Frontal cortex (tissue), 4 donors: ENCODE data around the gene PIAS4. TPM values are rescaled to one million over a fixed set of nuclear protein-coding genes. Genes with fewer than 3 reads are reported as not detected.
A peak's percentile ranks its signal among the peaks of the same experiment; 100 is the strongest.
"Not testable (repeated sequence)": the region's sequence is repeated elsewhere in the genome, so short reads cannot be mapped to it uniquely, and the experiment has no call there.

Experiments
- DNase-seq, 2 donors: peaks; one replicate each; pipeline ENCODE4 v3.0.0; 2012; ENCODE audit warnings: low spot score in 2 of 2
- FAIRE-seq: peaks from 2 replicates; lab custom pipeline; 2012; peaks lifted over from hg19 to GRCh38; lab: Jason Lieb, UNC
- total RNA-seq: library from RNA; depleted of rRNA; stranded (reverse); fragments of >200 nt; gene quantifications from one replicate; pipeline ENCODE4 v1.2.3, GENCODE V29; 2014
- donor health status: control.
- donor health status: control.
- donor health status: control.

PIAS4 gene, protein sequence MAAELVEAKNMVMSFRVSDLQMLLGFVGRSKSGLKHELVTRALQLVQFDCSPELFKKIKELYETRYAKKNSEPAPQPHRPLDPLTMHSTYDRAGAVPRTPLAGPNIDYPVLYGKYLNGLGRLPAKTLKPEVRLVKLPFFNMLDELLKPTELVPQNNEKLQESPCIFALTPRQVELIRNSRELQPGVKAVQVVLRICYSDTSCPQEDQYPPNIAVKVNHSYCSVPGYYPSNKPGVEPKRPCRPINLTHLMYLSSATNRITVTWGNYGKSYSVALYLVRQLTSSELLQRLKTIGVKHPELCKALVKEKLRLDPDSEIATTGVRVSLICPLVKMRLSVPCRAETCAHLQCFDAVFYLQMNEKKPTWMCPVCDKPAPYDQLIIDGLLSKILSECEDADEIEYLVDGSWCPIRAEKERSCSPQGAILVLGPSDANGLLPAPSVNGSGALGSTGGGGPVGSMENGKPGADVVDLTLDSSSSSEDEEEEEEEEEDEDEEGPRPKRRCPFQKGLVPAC
- total RNA-seq, result 22.0 TPM

DNA sequence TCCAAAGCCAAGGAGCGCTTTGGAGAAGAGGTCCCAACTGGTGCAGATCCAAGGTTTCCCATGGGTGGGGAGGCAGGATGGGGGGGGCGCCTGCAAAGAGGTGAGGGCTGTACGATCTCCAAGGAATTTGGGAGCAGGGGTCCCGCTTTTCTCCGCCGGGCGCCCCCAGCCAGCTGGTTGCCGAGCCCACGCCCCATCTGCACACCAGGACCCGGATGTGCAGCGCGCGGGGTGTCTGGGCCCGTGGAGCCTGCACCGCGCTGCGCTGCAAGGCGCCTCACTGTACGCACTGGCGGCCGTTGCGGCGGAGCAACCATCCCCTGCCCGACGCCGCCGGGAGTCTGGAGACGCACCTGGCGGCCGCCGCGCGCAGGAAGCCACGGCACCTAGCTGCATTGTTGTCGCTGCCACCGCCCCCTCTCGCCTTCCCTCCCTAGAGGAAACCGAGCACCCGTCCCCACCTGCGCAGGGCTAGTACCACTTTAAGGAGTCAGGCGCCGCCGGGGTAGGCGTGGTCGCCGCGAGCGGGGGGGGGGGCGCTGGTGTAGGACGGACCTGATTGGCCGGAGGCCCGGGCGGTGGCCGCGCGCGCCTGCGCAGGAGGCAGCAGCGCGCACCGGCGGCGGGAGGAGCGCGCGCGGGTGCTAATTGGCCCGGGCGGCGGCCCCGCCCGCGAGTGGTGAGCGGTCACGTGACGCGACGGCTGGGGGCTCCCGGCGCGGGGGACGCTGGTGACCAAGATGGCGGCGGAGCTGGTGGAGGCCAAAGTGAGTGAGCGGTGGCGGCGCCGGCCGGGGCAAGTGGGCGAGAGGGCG lies at the start of gene PIAS4:
TSS of gene PIAS4 (plus strand) at position 716 of the 815 bp plus-strand sequence. CDS start at position 741, 25 bp downstream.
- no peak for FAIRE-seq

DNA sequence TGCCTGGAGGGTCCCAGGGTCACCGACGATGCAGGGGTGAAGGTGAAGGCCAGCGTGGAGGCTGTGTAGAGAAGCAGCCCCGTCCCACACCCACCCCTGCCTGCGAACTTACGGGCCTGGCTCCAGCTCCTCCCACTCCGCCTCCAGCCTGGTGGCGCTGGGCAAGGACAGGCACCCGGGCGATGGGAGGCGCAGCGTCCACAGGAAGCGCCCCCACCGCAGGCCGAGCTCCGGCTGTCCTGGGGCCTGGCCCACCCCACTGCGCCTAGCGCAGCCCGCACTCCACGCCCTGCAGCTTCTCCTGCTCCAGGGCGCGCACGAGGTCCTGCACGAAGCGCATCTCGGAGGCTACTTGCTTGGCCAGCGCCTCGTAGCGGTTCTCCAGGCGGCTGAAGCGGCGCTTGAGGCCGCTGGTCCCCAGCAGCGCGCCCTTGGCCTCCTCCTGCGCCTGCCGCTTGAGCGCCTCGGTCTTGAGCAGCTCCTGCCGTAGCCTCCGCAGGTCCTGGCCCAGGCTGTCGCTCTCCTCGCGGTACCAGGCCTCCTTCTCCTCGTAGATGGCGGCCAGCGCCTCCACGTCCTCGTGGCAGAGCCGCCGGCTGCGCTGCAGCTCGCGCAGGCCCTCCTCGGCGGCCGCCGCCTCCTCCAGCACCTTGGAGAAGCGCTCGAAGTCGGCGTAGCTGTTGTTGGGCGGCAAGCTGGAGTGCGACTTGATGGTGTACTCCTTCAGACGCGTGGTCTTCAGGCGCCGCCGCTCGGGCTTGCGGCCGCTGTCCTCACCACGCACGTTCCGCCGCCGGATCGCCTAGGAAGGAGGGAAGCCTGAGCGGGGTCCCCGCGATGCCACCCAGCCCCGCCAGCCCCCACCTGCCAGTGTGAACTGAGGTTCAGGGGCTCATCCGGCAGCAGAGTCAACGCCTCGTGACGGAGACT lies 48.4 kb upstream of the PIAS4 start:
- no peak for FAIRE-seq
- DNase-seq, result no peak

More for the DNA sequence above, at the start of gene PIAS4:
- DNase-seq, result peak; percentile 99

DNA sequence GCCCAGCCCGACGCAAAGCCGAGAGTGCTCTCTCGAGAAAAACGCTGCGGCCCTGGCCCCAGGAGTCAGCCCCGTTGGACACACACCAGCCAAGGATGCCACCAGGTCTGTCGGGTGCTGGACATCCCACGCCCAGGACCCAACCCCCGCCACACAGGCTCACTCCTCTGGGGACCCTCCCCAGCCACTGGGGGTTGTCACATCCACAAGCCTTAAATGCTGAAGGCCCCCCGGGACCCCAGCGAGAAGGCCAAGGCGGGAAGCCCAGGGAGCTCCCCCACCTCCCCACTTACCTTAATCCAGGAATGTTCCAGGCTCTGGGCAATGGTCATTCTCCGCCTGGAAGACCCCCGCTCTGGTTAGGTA lies 47.8 kb upstream of the PIAS4 start:
- no peak for FAIRE-seq
- no peak for DNase-seq

DNA sequence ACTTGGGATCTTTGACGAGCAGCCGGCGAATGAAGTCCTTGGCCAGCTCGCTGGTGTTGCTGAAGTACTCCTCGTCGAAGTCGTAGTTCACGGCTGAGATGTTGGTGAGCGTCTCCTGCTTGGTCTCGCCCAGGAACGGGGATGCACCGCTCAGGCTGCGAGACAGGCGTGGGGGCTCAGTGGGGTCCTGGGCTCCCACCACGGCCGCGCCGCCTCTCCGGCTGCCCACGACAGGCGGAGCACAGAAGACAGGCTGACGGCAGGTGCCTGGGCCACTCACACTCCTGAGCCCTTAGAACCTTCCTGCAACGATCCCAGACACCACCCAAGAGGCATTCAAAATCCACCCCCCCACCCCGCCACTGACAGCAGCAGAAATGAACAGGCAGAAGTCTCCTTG lies 46.5 kb upstream of the PIAS4 start:
- no peak for DNase-seq
- FAIRE-seq, result no peak

DNA sequence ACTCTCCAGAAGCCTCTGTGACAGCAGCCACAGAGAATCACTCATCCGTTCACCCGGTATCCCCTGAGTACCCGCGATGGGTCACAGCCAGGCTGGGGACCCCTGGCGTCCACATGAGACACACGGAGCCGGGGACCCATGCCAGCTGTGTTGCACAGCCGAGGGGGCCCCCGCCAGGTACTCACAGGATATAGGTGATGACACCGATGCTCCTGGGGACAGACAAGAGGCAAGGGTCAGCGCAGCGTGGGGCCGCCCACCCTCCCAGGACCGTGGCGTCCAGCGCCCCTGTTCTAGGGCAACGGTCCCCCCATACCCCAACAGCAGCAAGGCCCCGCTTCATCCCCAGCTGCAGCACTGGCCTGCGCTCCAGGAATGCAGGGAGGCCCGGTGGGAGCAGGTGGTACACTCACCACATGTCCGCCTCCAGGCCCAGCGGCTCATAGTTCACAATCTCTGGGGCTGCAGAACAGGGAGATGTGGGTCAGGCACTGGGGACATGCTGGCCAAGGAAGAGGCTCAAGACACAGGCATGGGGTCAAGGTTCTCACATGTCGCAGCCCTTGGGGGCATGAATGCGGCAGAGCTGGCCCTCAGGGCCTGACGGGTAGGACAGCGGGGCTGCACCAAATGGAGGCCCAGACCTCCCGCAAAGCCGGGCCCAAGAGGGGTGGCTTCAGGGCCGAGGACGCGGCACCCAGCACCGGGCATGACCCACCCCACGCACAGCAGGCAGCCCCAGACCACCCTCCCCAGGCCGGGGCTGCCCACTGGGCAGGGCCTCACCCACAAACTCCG lies 43.9 kb upstream of the PIAS4 start:
- DNase-seq, result no peak
- no peak for FAIRE-seq

DNA sequence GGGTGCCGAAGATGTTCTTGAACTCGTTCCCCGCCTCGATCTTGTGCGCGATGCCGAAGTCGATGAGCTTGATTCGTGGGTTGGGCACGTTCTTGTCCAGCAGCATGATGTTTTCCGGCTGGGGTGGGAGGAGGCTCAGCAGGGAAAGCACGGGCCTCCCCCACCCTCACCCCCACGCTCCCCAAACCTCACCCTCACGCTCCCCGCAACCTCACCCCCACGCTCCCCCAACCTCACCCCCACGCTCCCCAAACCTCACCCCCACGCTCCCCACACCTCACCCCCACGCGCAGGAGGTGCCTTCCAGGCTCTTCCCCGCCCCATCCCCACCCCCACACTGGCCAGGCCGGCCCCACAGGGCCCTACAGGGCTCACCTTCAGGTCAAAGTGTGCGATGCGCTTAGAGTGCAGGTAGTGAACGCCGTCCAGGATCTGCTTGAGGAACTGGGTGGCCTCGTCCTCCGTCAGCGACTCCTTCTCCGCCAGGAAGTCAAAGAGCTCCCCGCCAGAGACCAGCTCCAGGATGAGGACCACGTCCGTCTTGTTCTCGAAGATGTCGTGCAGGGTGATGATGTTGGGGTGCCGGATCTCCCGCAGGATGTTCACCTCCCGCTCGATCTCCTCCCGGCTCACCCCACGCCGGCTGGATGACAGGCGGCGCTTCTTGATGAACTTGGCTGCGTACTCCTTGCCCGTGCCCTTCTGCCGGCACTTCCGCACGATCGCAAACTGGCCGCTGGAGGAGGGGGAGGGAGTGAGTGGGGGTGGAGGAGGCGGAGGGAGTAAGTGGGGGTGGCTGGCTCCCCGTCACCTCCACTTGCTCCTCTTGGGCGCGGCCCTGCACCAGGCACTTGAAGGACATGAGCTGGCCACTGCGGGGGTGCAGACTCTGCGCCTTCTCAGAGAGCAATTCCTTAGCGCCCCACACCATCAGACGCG lies 43.0 kb upstream of the PIAS4 start:
- DNase-seq (no peak), FAIRE-seq (no peak)

DNA sequence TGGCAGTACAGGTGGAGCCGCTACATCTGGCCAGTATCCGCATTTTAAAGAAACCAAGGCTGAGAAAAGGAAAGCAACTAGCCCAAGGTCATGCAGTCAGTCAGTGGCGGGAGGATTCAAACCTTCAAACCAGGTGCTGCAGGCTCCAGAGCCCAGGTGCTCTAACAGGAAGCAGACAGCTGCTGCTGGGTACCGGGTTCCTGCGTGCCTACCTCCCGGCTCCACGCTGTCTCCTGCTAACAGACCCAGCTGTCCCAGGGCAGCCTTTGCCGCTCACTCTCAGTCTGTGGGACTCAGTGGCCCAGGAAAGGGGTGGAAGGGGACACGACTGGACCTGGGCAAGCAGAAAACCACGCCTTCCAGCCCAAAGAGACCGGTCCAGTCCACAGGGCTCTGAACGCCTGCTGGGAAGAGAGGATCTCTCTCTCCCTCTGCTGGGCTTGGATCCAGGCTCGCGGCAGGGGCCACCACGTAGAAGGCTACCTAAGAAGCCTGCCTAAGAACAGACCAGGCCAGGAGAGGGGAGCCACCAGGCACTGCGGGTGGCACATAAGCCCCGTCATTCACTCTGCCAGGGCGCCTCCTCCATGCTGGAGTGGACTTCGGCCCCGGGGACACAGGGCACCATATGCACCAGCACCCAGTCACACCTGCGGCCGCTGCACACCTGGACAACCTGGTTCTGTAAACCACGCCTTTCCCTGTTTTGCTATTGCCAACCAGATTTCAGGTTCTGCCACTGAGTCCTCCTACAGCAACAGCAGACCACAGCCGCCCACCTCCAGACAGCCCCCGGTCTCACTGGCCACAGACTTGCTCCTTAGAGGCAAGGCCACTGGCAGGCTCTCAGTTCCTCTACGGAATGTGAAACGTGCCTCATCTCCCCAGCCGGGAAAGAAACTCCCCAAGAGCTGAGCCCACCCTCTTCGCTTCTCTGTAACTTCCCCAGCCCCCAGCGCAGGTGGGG lies 41.2 kb upstream of the PIAS4 start:
- FAIRE-seq (no peak), DNase-seq (no peak)

DNA sequence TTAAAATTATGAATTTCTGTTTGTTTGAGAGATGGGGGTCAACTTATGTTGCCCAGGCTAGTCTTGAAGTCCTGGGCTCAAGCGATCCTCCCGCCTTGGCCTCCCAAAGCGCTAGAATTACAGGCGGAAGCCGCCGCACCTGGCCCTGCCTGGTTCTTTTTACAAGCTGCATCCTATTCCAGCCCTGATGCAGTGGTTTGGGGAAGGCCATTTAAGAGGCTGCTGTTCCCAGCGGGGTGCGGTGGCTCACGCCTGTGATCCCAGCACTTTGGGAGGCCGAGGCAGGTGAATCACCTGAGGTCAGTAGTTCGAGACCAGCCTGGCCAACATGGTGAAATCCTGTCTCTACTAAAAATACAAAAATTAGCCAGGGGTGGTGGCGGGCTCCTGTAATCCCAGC lies 39.6 kb upstream of the PIAS4 start:
- DNase-seq, FAIRE-seq: not testable (repeated sequence)

DNA sequence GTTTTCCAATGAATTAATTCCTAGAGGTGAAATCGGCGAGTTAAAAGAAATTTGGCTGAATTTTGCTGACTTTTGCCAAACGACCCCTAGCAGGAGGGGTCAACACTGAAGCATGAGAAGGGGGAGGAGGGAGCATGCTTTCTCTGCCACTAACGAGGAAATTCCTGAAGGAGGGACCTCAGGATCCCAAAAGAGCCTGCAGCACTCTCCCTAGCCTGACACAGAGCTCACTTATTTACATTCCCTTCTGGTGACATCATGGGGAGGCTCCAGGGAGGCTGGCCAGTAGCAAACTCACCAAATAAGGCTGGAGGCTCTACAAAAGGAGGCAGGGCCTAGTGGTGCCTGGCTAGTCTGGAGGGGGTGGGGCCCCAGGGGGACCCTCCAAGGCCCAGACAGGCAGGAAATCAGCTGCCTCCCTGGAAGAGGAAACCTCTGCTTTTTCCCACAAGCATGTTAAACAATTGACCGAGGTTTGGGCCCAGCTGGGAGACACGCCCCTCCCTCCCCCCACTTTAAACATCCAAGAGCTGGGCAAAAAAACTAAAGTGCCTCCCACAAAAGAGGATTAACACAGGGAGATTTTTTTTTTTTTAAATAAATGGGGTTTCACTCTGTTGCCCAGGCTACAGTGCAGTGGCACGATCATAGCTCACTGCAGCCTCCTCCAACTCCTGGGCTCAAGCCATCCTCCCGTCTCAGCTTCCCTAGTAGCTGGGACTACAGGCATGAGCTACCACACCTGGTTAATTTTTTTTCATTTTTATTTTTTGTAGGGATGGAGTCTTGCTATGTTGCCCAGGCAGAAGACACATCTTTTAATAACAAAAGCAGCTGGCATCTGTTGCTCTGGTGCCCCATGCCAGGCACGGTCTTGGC lies 38.7 kb upstream of the PIAS4 start:
- FAIRE-seq (no peak), DNase-seq (peak; percentile 64 to 74)

DNA sequence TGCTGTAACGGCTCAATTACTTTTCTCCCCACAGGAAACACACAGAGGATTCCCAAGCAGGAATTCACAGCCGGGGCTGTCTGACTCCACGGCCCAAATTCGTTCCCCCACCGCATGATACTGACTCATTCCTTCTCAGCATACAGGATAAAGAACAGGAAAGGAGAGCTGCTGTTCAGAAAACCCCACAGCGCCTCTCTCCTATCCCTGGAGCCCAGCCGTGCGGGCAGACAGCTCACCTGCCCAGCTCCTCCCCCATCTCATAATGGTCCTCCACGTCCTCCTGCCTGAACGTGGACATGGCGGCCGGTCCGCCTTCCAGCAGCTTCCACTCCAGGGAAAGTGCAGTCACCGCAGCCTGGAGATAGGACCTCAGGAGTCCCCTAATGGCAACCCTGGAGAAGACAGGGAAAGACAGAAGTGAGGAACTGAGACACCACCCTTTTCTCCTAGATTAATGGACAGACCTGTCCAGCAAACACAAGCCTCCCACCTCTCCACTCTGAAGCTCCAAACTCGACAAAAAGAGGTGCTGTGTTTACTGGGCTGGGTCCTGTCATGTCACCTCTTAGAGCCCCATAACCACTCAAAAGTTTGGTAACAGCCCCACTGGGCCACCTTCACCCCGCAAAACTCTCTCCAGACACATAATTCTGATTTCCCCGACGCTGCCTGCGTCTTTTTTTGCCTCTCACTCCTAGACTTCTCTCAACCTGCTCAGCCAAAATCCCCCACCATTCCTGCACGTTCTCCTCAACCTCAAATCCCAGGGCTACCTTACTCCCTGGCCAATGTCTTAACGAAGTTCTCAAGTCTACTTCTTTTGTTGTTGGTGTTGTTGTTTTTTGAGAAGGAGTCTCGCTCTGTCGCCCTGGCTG lies 37.9 kb upstream of the PIAS4 start:
- FAIRE-seq, result no peak

DNA sequence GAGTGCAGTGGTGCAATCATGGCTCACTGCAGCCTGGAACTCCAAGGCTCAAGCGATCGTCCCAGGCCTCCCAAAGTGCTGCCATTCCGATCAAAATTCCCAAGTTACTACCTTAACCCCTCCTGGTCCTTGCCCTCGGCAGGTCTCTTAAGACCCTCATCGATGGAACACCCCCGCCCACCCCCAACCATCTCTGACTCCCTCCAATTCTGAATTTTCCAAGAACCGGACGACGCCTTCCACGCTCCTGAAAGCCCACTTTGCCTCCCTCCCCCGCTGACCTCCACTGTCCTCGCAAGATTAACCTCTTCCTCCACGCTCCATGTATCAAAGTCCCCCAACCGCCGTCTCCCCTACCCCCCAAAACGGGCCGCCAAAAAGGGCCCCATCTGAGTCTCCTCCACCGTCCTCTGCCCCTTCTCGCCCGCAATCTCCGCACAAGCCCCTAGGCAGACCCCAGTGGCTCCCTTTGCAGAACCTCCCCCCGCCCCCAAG lies 37.2 kb upstream of the PIAS4 start:
- FAIRE-seq (no peak), DNase-seq (no peak)

More for the DNA sequence above, 37.9 kb upstream of the PIAS4 start:
- DNase-seq, result no peak

DNA sequence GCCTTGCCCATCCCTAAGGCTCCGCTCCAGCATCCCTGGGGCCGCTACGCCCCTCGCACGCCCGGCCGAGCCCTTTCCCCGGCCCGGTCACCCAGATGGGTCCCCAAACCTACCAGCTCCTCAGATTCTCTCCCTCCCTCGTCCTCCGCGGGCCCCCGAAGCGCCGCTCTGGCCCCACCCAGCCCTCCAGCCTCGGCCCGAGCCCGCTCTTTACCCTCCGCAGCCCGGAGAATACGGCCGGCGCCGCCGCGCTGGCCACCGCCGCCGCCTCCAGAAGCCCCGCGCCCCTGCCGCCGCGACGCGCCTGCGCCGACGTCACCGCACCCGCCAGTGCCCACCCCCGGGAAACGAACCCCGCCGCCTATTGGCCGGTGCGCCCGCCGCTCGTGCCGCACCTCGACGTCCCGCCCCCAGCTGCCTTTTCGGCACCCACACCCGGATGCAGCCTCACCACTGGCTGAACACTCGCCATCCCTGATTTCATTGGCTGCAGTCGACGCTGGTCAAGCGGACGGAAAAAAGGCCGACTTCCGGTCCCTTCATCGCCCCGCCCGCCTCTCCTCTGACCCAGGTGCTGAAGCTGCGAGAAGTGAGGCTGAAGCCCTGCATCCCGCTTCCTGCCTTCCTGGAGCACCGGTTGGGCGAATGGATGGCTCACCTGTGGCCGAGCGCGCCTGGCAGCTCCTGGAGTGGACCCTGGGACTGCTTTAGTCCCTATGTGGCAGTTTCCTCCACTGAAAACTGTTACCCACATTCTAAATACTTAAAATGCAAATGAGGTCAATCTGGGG lies 36.5 kb upstream of the PIAS4 start, which contains the start of gene DAPK3:
TSS of gene DAPK3 (minus strand) at position 292 of the 791 bp plus-strand sequence. CDS start 1,364 bp downstream, outside the sequence.
- DNase-seq (peak; percentile 96 to 97), FAIRE-seq (no peak)

DNA sequence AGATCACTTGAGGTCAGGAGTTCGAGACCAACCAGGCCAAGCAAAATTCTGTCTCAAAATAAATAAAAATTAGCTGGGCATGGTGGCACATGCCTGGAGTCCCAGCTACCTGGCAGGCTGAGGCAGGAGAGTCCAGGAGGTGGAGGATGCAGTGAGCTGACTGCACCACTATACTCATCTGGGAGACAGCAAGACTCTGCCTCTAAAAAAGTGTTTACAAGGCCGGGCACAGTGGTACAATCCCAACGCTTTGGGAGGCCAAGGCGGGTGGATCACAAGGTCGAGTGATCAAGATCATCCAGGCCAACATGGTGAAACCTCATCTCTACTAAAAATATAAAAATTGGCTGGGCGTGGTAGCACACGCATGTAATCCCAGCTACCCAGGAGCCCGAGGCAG lies 32.4 kb upstream of the PIAS4 start:
- FAIRE-seq, result no peak

DNA sequence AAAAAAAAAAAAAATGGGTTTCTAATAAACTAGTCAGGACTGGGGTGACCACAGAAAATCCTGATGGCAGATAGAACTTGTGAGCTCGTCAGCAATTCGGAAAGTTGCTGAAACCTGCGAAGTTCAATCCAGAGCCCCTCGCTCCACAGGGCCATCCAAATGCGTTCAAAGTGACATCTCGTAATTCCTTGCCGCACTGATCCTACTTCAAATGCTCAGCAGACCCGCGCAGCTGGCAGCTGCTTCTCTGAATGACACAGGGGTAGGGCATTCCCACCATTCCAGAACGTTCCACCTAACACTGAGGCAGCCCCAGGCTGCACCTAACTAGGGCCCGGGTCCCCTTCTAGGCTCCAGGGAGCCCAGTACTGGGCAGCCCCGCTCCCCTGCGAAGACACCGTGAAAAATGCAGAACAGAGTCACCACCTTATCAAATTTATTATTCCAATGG lies 31.9 kb upstream of the PIAS4 start:
- no peak for DNase-seq
- no peak for FAIRE-seq

More for the DNA sequence above, 32.4 kb upstream of the PIAS4 start:
- no peak for DNase-seq
